Mammary epithelial cell (primary cell): ENCODE data around the gene AHCTF1.

Experiments
- EZH2 ChIP-seq: IDR thresholded peaks from 2 replicates; pipeline ENCODE4 v1.6.1; 2012; ENCODE audit warnings: low read length, inconsistent platforms, borderline replicate concordance
- TF ChIP-seq, protein P1 (sequence below), 2 donors: IDR thresholded peaks in 1 of 2; conservative IDR thresholded peaks in 1 of 2; 2 replicates each; pipeline ENCODE4 v1.5.1; 2011 to 2012; ENCODE audit warnings: inconsistent platforms in 2 of 2, low read length in 2 of 2, mild to moderate bottlenecking in 2 of 2, control low read depth in 1 of 2, low read depth in 1 of 2; ENCODE audit not compliant: insufficient read depth in 1 of 2; ENCODE audit errors: extremely low read depth in 1 of 2

GRCh38 chr1:246798606-246799496 lies 132.9 kb downstream of the AHCTF1 start:
- TF ChIP-seq, protein P1, sequence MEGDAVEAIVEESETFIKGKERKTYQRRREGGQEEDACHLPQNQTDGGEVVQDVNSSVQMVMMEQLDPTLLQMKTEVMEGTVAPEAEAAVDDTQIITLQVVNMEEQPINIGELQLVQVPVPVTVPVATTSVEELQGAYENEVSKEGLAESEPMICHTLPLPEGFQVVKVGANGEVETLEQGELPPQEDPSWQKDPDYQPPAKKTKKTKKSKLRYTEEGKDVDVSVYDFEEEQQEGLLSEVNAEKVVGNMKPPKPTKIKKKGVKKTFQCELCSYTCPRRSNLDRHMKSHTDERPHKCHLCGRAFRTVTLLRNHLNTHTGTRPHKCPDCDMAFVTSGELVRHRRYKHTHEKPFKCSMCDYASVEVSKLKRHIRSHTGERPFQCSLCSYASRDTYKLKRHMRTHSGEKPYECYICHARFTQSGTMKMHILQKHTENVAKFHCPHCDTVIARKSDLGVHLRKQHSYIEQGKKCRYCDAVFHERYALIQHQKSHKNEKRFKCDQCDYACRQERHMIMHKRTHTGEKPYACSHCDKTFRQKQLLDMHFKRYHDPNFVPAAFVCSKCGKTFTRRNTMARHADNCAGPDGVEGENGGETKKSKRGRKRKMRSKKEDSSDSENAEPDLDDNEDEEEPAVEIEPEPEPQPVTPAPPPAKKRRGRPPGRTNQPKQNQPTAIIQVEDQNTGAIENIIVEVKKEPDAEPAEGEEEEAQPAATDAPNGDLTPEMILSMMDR (conservative IDR thresholded peaks at IDR 0.05 in 1 of 2, IDR thresholded peaks at IDR 0.05 in 1 of 2; ENCODE audit: extremely low read depth in 1 of 2, insufficient read depth in 1 of 2, low read depth in 1 of 2, low read length in 2 of 2): no peak
- TF ChIP-seq EZH2: no peak
